WI38 (cell line): Measurements from ENCODE around the gene MDGA2.

Experiments used
- H3K4me3 ChIP-seq: 2 replicates; pipeline ENCODE4 v1.5.1; 2011; ENCODE audit warnings: low read depth, mild to moderate bottlenecking, control low read depth, low read length
- CTCF ChIP-seq: IDR thresholded peaks from 2 replicates; pipeline ENCODE4 v1.5.1; 2012; ENCODE audit warnings: low read depth, mild to moderate bottlenecking, control low read depth, low read length

The MDGA2 gene

GRCh38 chr14:47619392-47619791, 56.0 kb downstream of the MDGA2 start:
- H3K4me3 ChIP-seq: no peak overlapping the region
- no peak for TF ChIP-seq CTCF

GRCh38 chr14:47606566-47606965, 68.8 kb downstream of the MDGA2 start:
- TF ChIP-seq CTCF: no peak
- no peak overlapping the region for H3K4me3 ChIP-seq

GRCh38 chr14:47596860-47597259, 78.5 kb downstream of the MDGA2 start:
- TF ChIP-seq CTCF: no peak
- no peak overlapping the region for H3K4me3 ChIP-seq

- no peak overlapping the region for H3K4me3 ChIP-seq
- TF ChIP-seq CTCF: no peak
Measured at GRCh38 chr14:47596232-47596631, 79.2 kb downstream of the MDGA2 start.

GRCh38 chr14:47595552-47595951, 79.9 kb downstream of the MDGA2 start:
- H3K4me3 ChIP-seq: no peak overlapping the region
- TF ChIP-seq CTCF: no peak

- no peak overlapping the region for H3K4me3 ChIP-seq
- TF ChIP-seq CTCF: no peak
Measured at GRCh38 chr14:47590767-47591495, 84.5 kb downstream of the MDGA2 start.

- H3K4me3 ChIP-seq: no peak overlapping the region
- no peak for TF ChIP-seq CTCF
Measured at GRCh38 chr14:47585447-47585846, 90.0 kb downstream of the MDGA2 start.
